ENCODE measurements around the gene CXCL3. TPM values are rescaled to one million over a fixed set of nuclear protein-coding genes. Genes with fewer than 3 reads are reported as not detected.

The CXCL3 gene
- total RNA-seq, 1 donor from 2014 or later = 1.7 TPM

DNA sequence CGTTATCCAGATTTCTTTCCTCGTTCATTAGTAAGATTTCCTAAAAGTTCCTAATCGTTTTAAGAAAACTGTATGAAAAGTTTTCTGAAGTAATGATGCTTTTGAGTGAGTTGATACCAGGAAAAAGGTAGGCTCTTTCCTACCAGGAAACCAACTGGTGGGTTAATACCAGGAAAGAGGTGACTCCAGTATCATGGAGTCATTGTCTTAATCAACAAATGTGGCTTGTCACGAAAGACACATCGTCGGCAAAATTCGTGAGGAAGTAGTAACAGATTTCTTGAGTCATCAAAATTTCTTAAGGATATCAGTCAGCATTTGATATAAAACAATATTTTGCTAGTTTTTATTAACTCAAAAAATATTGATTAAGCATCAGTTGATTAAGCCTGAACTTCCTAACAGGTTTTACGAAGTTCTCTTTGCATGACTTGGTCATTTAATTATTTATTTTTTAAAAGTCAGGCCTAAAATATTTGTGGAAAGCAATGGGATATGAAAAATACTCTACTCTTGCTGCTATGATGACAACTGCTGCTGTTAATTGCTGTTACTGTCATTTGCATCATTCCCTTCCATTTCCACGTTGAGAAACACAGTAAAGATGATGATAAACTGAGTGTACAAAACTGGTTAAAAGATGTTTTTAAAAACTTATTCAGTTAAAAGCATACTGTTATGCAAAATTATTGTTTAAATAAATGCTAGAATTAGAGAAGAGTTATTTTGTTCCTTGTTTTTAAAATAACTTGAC, 47.3 kb downstream of the CXCL3 start:
- no peak for TF ChIP-seq CTCF (IDR thresholded peaks at IDR 0.05)
- Mint-ChIP-seq H3K36me3 (ENCODE audit: unreplicated experiment) (no peaks in the 10 kb centered on the region), H3K9me3 (ENCODE audit: unreplicated experiment) (no peaks in the 10 kb centered on the region), H3K27ac (ENCODE audit: unreplicated experiment) (no peak overlapping the region), H3K4me1 (ENCODE audit: unreplicated experiment) (no peaks in the 10 kb centered on the region), H3K4me3 (ENCODE audit: unreplicated experiment) (no peak overlapping the region), H3K27me3 (ENCODE audit: unreplicated experiment) (peaks cover 57% of the 10 kb centered on the region)
- DNase-seq (ENCODE audit: extremely low spot score, unreplicated experiment) = no peak

DNA sequence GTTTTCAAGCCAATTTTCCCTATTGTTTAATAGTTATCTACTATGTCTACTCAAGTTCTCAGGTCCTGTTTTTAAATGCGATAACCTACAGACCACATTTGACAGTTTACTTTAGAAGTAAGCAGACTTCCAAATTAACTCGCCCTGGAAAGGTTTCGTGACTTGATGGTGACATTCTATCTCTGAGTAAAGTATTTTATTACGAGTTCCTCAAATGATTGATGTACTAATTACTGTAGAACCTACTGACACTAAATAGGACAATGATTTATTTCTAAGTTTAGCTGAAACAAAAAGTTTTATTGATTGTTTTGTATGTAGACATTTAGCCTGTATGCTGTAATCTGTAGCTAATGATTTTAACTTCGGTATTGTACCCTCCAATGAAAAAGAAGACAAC, 48.6 kb downstream of the CXCL3 start:
- Mint-ChIP-seq H3K4me3 (ENCODE audit: unreplicated experiment) (no peak overlapping the region), H3K27ac (ENCODE audit: unreplicated experiment) (no peak overlapping the region), H3K27me3 (ENCODE audit: unreplicated experiment) (peaks cover 52% of the 10 kb centered on the region), H3K9me3 (ENCODE audit: unreplicated experiment) (no peaks in the 10 kb centered on the region), H3K36me3 (ENCODE audit: unreplicated experiment) (no peaks in the 10 kb centered on the region), H3K4me1 (ENCODE audit: unreplicated experiment) (no peaks in the 10 kb centered on the region)
- no peak for DNase-seq (ENCODE audit: extremely low spot score, unreplicated experiment)
- no peak for TF ChIP-seq CTCF (IDR thresholded peaks at IDR 0.05)

GRCh38 chr4:73989031-73989430, 49.5 kb downstream of the CXCL3 start:
- DNase-seq (ENCODE audit: extremely low spot score, unreplicated experiment) = no peak
- Mint-ChIP-seq H3K9me3 (ENCODE audit: unreplicated experiment) (no peaks in the 10 kb centered on the region), H3K27ac (ENCODE audit: unreplicated experiment) (no peak overlapping the region), H3K36me3 (ENCODE audit: unreplicated experiment) (no peaks in the 10 kb centered on the region), H3K27me3 (ENCODE audit: unreplicated experiment) (peaks cover 47% of the 10 kb centered on the region), H3K4me3 (ENCODE audit: unreplicated experiment) (no peak overlapping the region), H3K4me1 (ENCODE audit: unreplicated experiment) (no peaks in the 10 kb centered on the region)
- no peak for TF ChIP-seq CTCF (IDR thresholded peaks at IDR 0.05)

DNA sequence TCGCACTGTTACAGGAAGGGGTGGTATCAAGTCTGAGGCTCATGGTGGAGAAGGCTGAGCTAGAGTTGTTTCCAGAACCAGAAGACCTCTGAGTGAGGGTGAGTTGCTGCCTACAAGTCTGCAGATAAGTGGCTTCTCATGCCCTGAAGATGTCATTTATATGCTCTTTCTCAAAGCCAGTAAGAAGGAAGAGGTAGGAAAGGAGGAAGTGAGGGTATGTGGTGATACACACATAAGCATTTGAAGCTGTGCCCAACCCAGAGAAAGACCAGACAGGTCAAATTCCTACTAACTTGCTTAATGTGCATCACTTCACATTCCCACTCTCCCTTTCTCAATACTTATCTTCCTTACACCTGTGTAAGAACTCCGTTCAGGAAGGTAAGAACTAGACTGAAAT, 50.4 kb downstream of the CXCL3 start, which contains the start of gene PPBP:
Gene PPBP, minus strand, starts transcription at position 130 of the 400 bp plus-strand sequence. Its CDS starts 87 bp downstream, at position 43.
- no peak for DNase-seq (ENCODE audit: extremely low spot score, unreplicated experiment)
- peaks cover 45% of the 10 kb centered on the region for H3K27me3 Mint-ChIP-seq (ENCODE audit: unreplicated experiment)
- no peaks in the 10 kb centered on the region for H3K9me3 Mint-ChIP-seq (ENCODE audit: unreplicated experiment)
- no peak within 1 kb of the TSS for H3K27ac Mint-ChIP-seq (ENCODE audit: unreplicated experiment)
- H3K4me1 Mint-ChIP-seq (ENCODE audit: unreplicated experiment) = no peaks in the 10 kb centered on the region
- H3K4me3 Mint-ChIP-seq (ENCODE audit: unreplicated experiment) = no peak within 1 kb of the TSS
- no peaks in the 10 kb centered on the region for H3K36me3 Mint-ChIP-seq (ENCODE audit: unreplicated experiment)
- TF ChIP-seq CTCF (IDR thresholded peaks at IDR 0.05) = no peak

Other genes with a start within 250 kb of the CXCL3 start
- gene CXCL6, start 202.0 kb downstream of the CXCL3 start, total RNA-seq = 35.3 and 37.6 TPM in 2 replicates
- gene PF4V1, start 185.4 kb downstream of the CXCL3 start, total RNA-seq = 0.78 TPM in 1 of 2 replicates, not detected in the other
- 118 and 132 TPM in 2 replicates for gene CXCL1, start 169.3 kb downstream of the CXCL3 start, total RNA-seq
- gene PF4, start 56.7 kb downstream of the CXCL3 start, total RNA-seq = not detected in 2 replicates
- gene PPBP, start 50.5 kb downstream of the CXCL3 start, total RNA-seq = not detected in 2 replicates
- gene CXCL5, start 40.0 kb downstream of the CXCL3 start, total RNA-seq = 0.13 and 0.18 TPM in 2 replicates
- gene CXCL2, start 60.5 kb upstream of the CXCL3 start, total RNA-seq = 3.8 and 5.0 TPM in 2 replicates
- gene MTHFD2L, start 119.4 kb upstream of the CXCL3 start, total RNA-seq = 10.7 and 14.7 TPM in 2 replicates